ENCODE data around the gene NFIA.

NFIA gene

GRCh38 chr1:61323681-61324328 is 241.4 kb downstream of the NFIA start (continued):
- TF ChIP-seq ZNF76 (tag by site-specific recombination; IDR thresholded peaks at IDR 0.05; ENCODE audit: borderline replicate concordance, low read depth) = no peak
- TF ChIP-seq KLF8 (tag by site-specific recombination; IDR thresholded peaks at IDR 0.05) = peak; percentile 42; the same call in 1 of the 2 replicates
- TF ChIP-seq, protein P1, sequence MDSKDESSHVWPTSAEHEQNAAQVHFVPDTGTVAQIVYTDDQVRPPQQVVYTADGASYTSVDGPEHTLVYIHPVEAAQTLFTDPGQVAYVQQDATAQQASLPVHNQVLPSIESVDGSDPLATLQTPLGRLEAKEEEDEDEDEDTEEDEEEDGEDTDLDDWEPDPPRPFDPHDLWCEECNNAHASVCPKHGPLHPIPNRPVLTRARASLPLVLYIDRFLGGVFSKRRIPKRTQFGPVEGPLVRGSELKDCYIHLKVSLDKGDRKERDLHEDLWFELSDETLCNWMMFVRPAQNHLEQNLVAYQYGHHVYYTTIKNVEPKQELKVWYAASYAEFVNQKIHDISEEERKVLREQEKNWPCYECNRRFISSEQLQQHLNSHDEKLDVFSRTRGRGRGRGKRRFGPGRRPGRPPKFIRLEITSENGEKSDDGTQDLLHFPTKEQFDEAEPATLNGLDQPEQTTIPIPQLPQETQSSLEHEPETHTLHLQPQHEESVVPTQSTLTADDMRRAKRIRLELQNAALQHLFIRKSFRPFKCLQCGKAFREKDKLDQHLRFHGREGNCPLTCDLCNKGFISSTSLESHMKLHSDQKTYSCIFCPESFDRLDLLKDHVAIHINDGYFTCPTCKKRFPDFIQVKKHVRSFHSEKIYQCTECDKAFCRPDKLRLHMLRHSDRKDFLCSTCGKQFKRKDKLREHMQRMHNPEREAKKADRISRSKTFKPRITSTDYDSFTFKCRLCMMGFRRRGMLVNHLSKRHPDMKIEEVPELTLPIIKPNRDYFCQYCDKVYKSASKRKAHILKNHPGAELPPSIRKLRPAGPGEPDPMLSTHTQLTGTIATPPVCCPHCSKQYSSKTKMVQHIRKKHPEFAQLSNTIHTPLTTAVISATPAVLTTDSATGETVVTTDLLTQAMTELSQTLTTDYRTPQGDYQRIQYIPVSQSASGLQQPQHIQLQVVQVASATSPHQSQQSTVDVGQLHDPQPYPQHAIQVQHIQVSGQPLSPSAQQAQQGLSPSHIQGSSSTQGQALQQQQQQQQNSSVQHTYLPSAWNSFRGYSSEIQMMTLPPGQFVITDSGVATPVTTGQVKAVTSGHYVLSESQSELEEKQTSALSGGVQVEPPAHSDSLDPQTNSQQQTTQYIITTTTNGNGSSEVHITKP (tag by site-specific recombination; IDR thresholded peaks at IDR 0.05) = 0 out of 2 replicates have a peak, but pooled peaks have one; percentile 7
- TF ChIP-seq ZNF19 (tag by site-specific recombination; IDR thresholded peaks at IDR 0.05; ENCODE audit: low read depth) = no peak
- no peak for TF ChIP-seq ZNF707 (tag by site-specific recombination; IDR thresholded peaks at IDR 0.05)

GRCh38 chr1:61326713-61327112 is 244.4 kb downstream of the NFIA start:
- Histone ChIP-seq H3K27ac (ENCODE audit: extremely low read depth, low read depth, low read length) (no peak overlapping the region), H3K4me1 (ENCODE audit: control insufficient read depth, insufficient read depth, low read length) (peaks cover 9% of the 10 kb centered on the region; the same call in 1 of the 2 replicates), H3K36me3 (ENCODE audit: control insufficient read depth in 2 of 2, insufficient read depth in 1 of 2, low read length in 2 of 2) (no peaks in the 10 kb centered on the region), H3K9me3 (ENCODE audit: control insufficient read depth, insufficient read depth, low read depth, low read length) (no peaks in the 10 kb centered on the region), H3K4me3 (ENCODE audit: low read depth, low read length) (no peak overlapping the region)
- CTCF ChIA-PET = interaction anchor here (0.6 kb wide), 1 partner anchor 134 kb away, joined by 3 read pairs; no protein-coding TSS in a partner anchor
- POLR2A ChIA-PET = no interaction called here
- TF ChIP-seq ZNF830 (tag by site-specific recombination; IDR thresholded peaks at IDR 0.05; ENCODE audit: low read depth) = no peak
- no peak for TF ChIP-seq SALL2 (tag by site-specific recombination; IDR thresholded peaks at IDR 0.05; ENCODE audit: borderline replicate concordance)
- no peak for TF ChIP-seq ZNF776 (tag by site-specific recombination; IDR thresholded peaks at IDR 0.05; ENCODE audit: borderline replicate concordance)
- no peak for TF ChIP-seq ZBTB7A (tag by site-specific recombination; IDR thresholded peaks at IDR 0.05; ENCODE audit: low read depth)
- TF ChIP-seq ZNF677 (tag by site-specific recombination; IDR thresholded peaks at IDR 0.05) = no peak
- no peak for TF ChIP-seq ZBTB17 (tag by site-specific recombination; IDR thresholded peaks at IDR 0.05)
- TF ChIP-seq MYNN (tag by site-specific recombination; IDR thresholded peaks at IDR 0.05; ENCODE audit: borderline replicate concordance) = no peak
- TF ChIP-seq ZNF155 (tag by site-specific recombination; IDR thresholded peaks at IDR 0.05) = no peak
- no peak for TF ChIP-seq TSHZ1 (tag by site-specific recombination; IDR thresholded peaks at IDR 0.05; ENCODE audit: borderline replicate concordance)
- TF ChIP-seq, protein P2, sequence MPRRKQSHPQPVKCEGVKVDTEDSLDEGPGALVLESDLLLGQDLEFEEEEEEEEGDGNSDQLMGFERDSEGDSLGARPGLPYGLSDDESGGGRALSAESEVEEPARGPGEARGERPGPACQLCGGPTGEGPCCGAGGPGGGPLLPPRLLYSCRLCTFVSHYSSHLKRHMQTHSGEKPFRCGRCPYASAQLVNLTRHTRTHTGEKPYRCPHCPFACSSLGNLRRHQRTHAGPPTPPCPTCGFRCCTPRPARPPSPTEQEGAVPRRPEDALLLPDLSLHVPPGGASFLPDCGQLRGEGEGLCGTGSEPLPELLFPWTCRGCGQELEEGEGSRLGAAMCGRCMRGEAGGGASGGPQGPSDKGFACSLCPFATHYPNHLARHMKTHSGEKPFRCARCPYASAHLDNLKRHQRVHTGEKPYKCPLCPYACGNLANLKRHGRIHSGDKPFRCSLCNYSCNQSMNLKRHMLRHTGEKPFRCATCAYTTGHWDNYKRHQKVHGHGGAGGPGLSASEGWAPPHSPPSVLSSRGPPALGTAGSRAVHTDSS (tag by site-specific recombination; IDR thresholded peaks at IDR 0.05) = no peak
- TF ChIP-seq, protein P3, sequence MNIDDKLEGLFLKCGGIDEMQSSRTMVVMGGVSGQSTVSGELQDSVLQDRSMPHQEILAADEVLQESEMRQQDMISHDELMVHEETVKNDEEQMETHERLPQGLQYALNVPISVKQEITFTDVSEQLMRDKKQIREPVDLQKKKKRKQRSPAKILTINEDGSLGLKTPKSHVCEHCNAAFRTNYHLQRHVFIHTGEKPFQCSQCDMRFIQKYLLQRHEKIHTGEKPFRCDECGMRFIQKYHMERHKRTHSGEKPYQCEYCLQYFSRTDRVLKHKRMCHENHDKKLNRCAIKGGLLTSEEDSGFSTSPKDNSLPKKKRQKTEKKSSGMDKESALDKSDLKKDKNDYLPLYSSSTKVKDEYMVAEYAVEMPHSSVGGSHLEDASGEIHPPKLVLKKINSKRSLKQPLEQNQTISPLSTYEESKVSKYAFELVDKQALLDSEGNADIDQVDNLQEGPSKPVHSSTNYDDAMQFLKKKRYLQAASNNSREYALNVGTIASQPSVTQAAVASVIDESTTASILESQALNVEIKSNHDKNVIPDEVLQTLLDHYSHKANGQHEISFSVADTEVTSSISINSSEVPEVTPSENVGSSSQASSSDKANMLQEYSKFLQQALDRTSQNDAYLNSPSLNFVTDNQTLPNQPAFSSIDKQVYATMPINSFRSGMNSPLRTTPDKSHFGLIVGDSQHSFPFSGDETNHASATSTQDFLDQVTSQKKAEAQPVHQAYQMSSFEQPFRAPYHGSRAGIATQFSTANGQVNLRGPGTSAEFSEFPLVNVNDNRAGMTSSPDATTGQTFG (tag by site-specific recombination; IDR thresholded peaks at IDR 0.05; ENCODE audit: borderline replicate concordance) = no peak
- TF ChIP-seq ZNF10 (tag by site-specific recombination; IDR thresholded peaks at IDR 0.05) = no peak
- no peak for TF ChIP-seq ZSCAN16 (tag by site-specific recombination; IDR thresholded peaks at IDR 0.05)
- no peak for TF ChIP-seq ZIC2 (tag by site-specific recombination; IDR thresholded peaks at IDR 0.05)
- no peak for TF ChIP-seq YY2 (tag by site-specific recombination; IDR thresholded peaks at IDR 0.05)
- TF ChIP-seq ZNF837 (tag by site-specific recombination; IDR thresholded peaks at IDR 0.05) = no peak
- no peak for TF ChIP-seq ZFHX2 (tag by site-specific recombination; conservative IDR thresholded peaks at IDR 0.05)
- TF ChIP-seq, protein P4, sequence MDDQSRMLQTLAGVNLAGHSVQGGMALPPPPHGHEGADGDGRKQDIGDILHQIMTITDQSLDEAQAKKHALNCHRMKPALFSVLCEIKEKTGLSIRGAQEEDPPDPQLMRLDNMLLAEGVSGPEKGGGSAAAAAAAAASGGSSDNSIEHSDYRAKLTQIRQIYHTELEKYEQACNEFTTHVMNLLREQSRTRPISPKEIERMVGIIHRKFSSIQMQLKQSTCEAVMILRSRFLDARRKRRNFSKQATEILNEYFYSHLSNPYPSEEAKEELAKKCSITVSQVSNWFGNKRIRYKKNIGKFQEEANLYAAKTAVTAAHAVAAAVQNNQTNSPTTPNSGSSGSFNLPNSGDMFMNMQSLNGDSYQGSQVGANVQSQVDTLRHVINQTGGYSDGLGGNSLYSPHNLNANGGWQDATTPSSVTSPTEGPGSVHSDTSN (CRISPR knock-in tag; IDR thresholded peaks at IDR 0.05) = no peak
- TF ChIP-seq ZNF24 (tag by site-specific recombination; IDR thresholded peaks at IDR 0.05) = no peak

Measured in HEK293 (cell line).